ENCODE measurements around the gene AKAP8.
"Not testable (repeated sequence)": the region's sequence is repeated elsewhere in the genome, so short reads cannot be mapped to it uniquely, and the experiment has no call there.

Gene AKAP8

DNA sequence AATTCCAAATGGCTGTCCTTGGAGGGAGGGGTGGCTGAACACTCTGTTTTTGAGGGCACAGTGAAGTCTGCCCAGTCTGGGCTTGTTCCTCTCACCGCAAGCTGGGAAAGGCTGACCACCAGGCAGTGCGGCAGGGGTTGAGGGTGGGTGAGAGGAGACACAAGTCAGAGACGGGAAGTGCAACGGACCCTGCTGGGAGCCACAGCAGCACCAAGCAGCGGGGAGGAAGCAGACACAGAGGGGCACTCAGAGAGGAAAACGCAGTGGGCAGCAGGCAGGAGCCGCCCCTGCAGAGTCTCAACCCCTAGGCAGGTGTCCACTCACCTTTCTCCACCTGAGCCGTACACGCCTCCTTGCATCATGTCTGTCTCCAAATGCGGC lies 23.6 kb upstream of the AKAP8 start:
- DNase-seq: no peak

GRCh38 chr19:15402411-15403150 lies 23.0 kb upstream of the AKAP8 start:
- DNase-seq: no peak

DNA sequence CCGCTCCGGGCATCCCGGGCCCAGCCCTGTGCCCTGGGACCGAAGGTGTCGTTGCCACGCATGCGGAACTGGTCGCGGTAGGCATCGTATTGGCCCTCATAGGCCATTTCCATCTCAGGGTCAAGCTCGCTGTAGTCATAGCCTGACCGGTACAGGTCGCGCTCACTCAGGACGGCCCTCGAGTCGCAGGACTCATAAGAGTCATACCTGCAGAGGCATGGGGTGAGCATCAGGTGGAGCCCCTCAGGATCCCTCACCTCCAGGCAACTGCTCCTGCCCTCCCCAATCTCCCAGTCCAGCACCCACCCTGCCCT lies 21.8 kb upstream of the AKAP8 start:
- no peak for DNase-seq

DNA sequence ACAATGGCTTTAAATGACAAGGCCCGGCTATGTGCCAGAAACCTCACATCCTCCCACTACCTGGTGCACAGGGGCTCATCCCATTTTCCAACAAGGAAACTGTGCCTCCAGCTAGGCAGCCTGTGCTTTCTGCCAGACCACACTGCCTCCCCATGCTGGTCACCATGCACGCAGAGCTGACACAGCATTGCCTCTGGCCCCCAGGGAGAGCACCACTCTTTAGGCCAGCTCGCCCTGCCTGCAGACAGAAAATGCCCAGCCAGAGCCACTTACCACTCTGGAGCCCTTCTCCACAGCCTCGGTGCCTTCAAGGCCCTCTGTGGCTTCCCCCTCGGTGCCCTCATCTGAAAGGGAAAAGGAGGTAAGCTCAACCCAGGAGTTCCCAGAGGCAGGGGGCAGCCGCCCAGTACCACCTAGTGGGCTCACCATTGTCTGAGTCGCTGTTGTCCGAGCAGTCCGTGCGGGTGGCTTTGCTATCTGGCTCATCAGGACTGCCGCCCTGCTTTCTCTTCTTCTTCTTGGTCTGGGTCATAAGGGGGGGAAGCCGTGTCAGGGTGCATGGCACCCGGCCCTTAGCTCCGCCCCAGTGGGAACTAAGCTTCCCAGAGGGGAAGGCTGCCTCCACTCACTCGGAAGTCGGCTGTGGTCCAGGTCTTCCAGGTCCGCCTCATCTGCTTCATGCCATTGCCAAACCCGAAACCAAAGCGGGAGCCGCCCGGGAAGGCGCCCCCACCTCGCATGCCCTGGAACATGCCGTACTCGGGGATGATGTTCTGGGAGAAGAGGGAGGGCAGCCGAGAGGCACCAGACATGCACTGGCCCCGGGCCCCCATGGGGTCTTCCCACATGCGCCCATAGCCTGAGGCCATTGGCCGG lies 21.2 kb upstream of the AKAP8 start:
- DNase-seq: no peak

GRCh38 chr19:15399635-15400034 lies 20.0 kb upstream of the AKAP8 start:
- DNase-seq: no peak

DNA sequence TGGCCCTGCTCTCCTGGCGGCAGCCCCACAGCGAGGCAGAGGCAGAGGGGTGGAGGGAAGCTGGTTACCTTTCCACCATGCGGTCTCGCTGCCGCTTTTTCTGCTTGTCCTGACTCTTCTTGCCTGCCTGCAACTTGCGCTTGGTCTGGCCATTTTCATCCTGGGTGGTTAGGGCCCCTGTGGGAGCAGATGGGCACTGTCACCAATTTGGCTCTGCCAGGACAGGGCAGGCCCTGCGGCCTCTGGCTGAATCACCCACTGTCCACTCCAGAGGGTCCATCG lies 19.6 kb upstream of the AKAP8 start:
- DNase-seq: no peak

- DNase-seq: no peak
Measured at GRCh38 chr19:15398501-15399233, 19.1 kb upstream of the AKAP8 start.

GRCh38 chr19:15397782-15398181 lies 18.2 kb upstream of the AKAP8 start:
- no peak for DNase-seq

GRCh38 chr19:15397236-15397635 lies 17.6 kb upstream of the AKAP8 start:
- DNase-seq: no peak

DNA sequence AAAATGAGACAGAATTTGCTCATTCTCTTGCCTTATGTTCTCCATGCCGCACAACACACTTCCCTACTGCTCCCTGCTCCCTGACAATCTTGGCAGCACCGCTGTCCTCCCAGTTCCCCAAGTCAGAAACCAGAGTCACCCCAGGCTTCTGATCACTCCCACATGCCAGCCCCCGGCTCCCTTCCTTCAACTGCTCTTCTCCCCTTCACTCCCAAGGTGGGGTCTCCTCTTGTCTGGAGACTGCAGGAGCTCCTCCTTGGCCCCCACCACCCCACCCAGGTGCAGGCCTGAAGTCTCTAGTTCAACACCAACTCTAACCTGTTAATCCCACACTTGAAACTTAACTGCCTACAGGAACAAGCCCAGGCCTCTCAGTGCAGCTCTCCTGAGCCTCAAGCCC lies 16.8 kb upstream of the AKAP8 start:
- no peak for DNase-seq

DNA sequence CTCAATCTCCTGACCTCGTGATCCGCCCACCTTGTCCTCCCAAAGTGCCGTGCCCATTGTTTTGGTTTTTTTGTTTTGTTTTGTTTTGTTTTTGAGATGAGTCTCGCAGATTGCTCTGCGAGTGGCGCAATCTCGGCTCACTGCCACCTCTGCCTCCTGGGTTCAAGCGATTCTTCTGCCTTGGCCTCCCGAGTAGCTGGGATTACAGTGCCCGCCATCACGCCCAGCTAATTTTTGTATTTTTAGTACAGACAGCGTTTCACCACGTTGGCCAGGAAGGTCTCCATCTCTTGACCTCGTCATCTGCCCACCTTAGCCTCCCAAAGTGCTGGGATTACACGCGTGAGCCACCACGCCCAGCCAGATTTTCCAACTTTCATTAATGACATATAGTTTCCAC lies 15.7 kb upstream of the AKAP8 start:
- DNase-seq: not testable (repeated sequence)

DNA sequence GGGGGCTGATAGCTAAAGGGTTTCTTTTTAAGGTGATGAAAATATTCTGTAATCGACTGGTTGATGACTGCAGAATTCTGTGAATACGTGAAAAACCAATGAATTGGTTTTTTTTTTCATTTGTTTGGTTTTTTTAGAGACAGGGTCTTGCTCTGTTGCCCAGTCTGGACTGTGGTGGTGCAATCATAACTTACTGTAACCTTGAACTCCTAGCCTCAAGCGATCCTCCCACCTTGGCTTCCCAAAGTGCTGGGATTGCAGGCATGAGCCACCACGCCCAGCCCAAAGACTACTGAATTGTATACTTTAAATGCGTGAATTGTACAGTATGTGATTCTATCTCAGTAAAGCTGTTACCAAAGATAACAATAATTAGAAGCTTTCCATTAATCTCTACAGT lies 14.8 kb upstream of the AKAP8 start:
- no peak for DNase-seq

DNA sequence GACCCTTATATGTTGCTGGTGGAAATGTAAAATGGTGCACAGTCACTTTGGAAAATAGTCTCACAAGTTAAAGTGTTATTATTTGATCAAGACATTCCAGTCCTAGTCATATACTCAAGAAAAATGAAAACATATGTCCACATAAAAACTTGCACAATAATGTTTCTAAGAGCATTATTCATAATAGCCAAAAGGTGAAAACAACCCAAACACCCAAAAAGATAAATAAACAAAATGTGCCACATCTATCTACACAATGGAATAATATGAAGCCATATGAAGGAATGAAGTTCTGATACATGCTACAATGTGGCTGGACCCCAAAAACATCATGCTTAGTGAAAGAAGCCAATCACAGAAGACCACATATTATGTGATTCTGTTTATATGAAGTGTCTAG lies 14.4 kb upstream of the AKAP8 start:
- no peak for DNase-seq

GRCh38 chr19:15390814-15391213 lies 11.2 kb upstream of the AKAP8 start:
- no peak for DNase-seq

GRCh38 chr19:15381864-15382263 lies 2.3 kb upstream of the AKAP8 start:
- no peak for DNase-seq

- DNase-seq: no peak
Measured at GRCh38 chr19:15381429-15381828, 1.8 kb upstream of the AKAP8 start.

- no peak for DNase-seq
Measured at GRCh38 chr19:15379999-15380647, 536 bp upstream of the AKAP8 start.

DNA sequence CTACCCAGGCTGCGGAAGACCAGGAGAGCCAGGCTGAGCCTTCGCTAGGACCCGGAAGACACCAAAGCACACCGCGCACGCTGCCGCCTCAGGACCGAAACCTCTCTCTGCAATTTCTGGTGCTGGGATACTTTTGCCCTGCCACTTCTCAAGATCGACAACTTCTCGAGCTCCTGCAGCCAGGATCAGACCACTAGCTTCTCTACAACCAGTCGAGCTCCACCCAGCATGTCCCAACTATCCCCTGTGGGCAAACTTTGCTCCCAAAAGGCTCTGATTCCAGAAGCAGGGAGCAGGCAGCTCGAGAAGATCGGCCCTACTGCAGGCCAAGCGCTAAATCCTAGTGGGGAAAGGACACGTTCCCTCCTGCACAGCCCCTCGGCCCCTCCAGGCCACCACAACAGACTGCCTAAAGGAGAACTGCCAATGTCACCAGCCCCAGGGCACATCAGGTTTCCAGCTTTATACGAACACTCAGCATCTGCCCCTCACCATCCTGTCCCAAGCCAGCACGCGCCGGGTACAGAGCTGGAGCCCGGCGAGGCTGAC lies 979 bp downstream of the AKAP8 start:
- DNase-seq: peak; percentile 20 to 26

DNA sequence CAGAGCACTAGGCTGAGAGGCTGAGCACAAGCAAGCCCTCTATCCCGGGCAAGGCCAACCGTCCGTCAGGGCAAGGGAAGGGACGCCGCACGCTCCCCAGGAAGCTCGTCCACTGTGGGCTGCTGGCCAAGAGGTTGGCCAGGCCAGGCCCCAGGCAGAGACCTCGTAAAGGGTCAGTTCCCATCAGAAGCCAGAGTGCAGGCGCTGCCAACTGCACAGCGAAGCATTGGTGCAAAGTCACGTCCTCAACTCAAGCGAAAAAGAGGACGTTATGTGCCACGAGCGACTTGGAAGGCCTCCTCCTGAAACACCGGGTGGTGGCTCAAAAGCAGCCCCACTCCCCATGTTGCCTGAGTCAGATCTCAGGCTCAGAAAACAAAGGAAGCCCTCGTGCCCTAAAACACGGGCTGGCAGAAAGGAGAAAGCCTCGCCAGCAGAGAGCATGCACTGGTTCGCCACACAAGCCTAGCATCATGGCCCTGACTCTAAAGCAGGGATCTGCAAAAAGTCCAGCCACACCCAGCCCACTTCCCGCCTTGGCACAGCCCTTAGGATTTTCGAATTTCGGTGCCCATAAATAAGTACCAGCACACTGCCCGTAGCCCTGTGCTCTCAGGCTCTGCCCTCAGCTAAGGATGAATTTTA lies 4.7 kb downstream of the AKAP8 start:
- no peak for DNase-seq

DNA sequence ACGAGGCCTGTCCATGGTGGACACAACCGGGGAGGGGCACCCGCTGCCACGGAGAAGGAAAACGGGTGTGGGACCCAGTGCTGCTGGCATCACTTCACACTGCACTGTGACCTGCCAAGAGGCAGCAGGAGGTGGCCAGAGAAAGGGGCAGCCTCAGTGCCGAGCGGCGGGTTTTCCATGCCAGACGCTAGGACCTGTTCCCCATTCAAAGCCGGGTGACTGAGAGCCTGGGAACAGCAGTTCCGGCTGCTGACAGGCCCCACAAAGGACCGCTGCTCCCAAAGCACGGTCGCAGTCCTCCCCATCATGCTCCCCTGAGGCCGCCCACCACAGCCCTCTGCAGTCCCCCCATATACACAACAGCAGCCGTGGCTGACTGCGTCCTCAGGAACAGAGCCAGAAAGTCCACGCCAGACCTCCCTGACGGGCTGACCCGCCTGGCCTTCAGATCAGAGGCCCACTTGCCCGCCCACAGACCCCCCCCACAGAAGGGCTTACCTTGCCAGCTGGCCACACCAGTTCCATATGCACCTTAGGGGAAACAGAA lies 5.4 kb downstream of the AKAP8 start:
- DNase-seq: no peak

- no peak for DNase-seq
Measured at GRCh38 chr19:15373644-15374043, 5.9 kb downstream of the AKAP8 start.

DNA sequence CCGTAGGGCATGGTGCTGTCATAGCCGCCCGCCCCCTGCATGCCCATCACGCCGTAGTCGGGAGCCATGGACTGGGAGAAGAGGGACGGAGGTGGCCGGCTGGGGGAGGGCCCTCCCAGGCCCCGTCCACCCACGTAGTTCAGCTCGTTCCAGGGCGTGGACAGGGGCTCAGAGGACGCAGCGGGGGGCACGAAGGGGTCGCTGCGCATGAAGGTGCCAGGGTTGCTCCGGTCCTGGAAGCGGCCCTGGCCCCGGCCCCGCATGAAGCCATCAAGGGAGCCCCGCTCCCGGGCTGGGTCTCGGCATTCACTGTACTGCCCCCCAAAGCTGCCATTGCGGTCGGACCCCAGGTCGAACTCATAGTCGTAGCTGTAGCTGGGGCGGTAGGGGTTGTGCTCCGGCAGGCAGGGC lies 6.7 kb downstream of the AKAP8 start:
- no peak for DNase-seq

All from hippocampal formation (tissue), 2 donors.